ENCODE data around the gene ACTR1B.
"Not testable (repeated sequence)": the region's sequence is repeated elsewhere in the genome, so short reads cannot be mapped to it uniquely, and the experiment has no call there.

ACTR1B gene

GRCh38 chr2:97608745-97609144 is 55.1 kb downstream of the ACTR1B start:
- not testable (repeated sequence) for DNase-seq
